IMR-90 (cell line): ENCODE measurements around the gene RAET1G. TPM values are rescaled to one million over a fixed set of nuclear protein-coding genes. Genes with fewer than 3 reads are reported as not detected.
"Not testable (repeated sequence)": the region's sequence is repeated elsewhere in the genome, so short reads cannot be mapped to it uniquely, and the experiment has no call there.

Experiments used
- ATAC-seq: fragments of 200-7000 bp; cut with Tn5 transposase; 2 replicates; pipeline ENCODE4 v1.9.1; 2020; ENCODE audit warnings: low read depth, mild to moderate bottlenecking, moderate library complexity
- BruUV-seq: library from RNA; stranded (reverse); fragments of 400-500 nt; replicated peaks from 2 replicates; lab custom pipeline; 2021; lab: Mats Ljungman, UMichigan
- CTCF ChIA-PET: fragments of 300-600 bp; formaldehyde crosslinking; extraction: SDS; loops from one replicate; lab custom pipeline; 2021; ENCODE audit warnings: antibody characterized with exemption; lab: Yijun Ruan, JAX
- POLR2A ChIA-PET: fragments of 300-600 bp; sonication (Branson Sonifier 250); formaldehyde crosslinking; loops from one replicate; lab custom pipeline; 2022; ENCODE audit warnings: antibody characterized with exemption; ENCODE audit not compliant: unreplicated experiment; lab: Charles Lee
- DNase-seq: peaks from one replicate; pipeline ENCODE4 v3.0.0; 2013
- H2AFZ ChIP-seq: replicated peaks from 2 replicates; pipeline ENCODE3; 2013; ENCODE audit warnings: low read length, mild to moderate bottlenecking; ENCODE audit not compliant: poor library complexity
- H2AK5ac ChIP-seq: 2 replicates; pipeline ENCODE4 v1.6.1; 2013; ENCODE audit warnings: low read depth, low read length, inconsistent platforms
- H2AK9ac ChIP-seq: replicated peaks from 2 replicates; pipeline ENCODE3; 2013; ENCODE audit warnings: mild to moderate bottlenecking, low read depth, low read length, moderate library complexity; ENCODE audit not compliant: poor library complexity
- H2BK120ac ChIP-seq: 2 replicates; pipeline ENCODE4 v1.6.1; 2013; ENCODE audit warnings: low read depth, low read length, inconsistent platforms
- H2BK15ac ChIP-seq: 3 replicates; pipeline ENCODE4 v1.6.1; 2013; ENCODE audit warnings: low read depth, low read length, inconsistent platforms
- H2BK20ac ChIP-seq: 2 replicates; pipeline ENCODE4 v1.6.1; 2013; ENCODE audit warnings: low read depth, mild to moderate bottlenecking, inconsistent platforms, low read length, moderate library complexity
- H2BK5ac ChIP-seq: 2 replicates; pipeline ENCODE4 v1.6.1; 2013; ENCODE audit warnings: mild to moderate bottlenecking, low read depth, low read length, inconsistent platforms; ENCODE audit not compliant: poor library complexity, severe bottlenecking
- H3K14ac ChIP-seq: replicated peaks from 2 replicates; pipeline ENCODE4 v1.6.1; 2013; ENCODE audit warnings: low read depth, low read length, inconsistent platforms
- H3K18ac ChIP-seq: 2 replicates; pipeline ENCODE4 v1.6.1; 2013; ENCODE audit warnings: low read depth, low read length, control low read depth
- H3K23ac ChIP-seq: 2 replicates; pipeline ENCODE4 v1.6.1; 2013; ENCODE audit warnings: low read depth, low read length, inconsistent platforms
- H3K27ac ChIP-seq: 2 replicates; pipeline ENCODE4 v1.5.1; 2013; ENCODE audit warnings: mild to moderate bottlenecking, control low read depth, low read length; ENCODE audit not compliant: insufficient read depth
- H3K27me3 ChIP-seq: 2 replicates; pipeline ENCODE4 v1.6.1; 2013; ENCODE audit warnings: low read length; ENCODE audit not compliant: control insufficient read depth, insufficient read depth
- H3K36me3 ChIP-seq: 2 replicates; pipeline ENCODE4 v1.6.1; 2013; ENCODE audit warnings: low read length, mixed read lengths; ENCODE audit not compliant: control insufficient read depth, insufficient read depth
- H3K4ac ChIP-seq: 2 replicates; pipeline ENCODE4 v1.6.1; 2013; ENCODE audit warnings: low read depth, low read length, inconsistent platforms
- H3K4me1 ChIP-seq: 2 replicates; pipeline ENCODE4 v1.6.1; 2013; ENCODE audit warnings: low read length, mixed read lengths; ENCODE audit not compliant: control insufficient read depth, insufficient read depth
- H3K4me2 ChIP-seq: 2 replicates; pipeline ENCODE4 v1.6.1; 2013; ENCODE audit warnings: low read depth, mild to moderate bottlenecking, control low read depth, low read length, moderate library complexity
- H3K4me3 ChIP-seq: 2 replicates; pipeline ENCODE4 v1.5.1; 2013; ENCODE audit warnings: low read depth, mild to moderate bottlenecking, control low read depth, low read length, moderate library complexity; ENCODE audit not compliant: insufficient read depth
- H3K56ac ChIP-seq: 2 replicates; pipeline ENCODE4 v1.6.1; 2013; ENCODE audit warnings: low read length, inconsistent platforms; ENCODE audit not compliant: insufficient read depth; ENCODE audit errors: extremely low read depth
- H3K79me1 ChIP-seq, 2 experiments: 2 replicates each; pipeline ENCODE4 v1.6.1; 2013; ENCODE audit warnings: low read length in 2 of 2, inconsistent platforms in 1 of 2, low read depth in 1 of 2
- H3K9ac ChIP-seq: 2 replicates; pipeline ENCODE4 v1.6.1; 2013; ENCODE audit warnings: low read depth, low read length, control low read depth
- H3K9me1 ChIP-seq: 2 replicates; pipeline ENCODE4 v1.6.1; 2013; ENCODE audit warnings: low read length, inconsistent platforms; ENCODE audit not compliant: insufficient read depth
- H3K9me3 ChIP-seq: 2 replicates; pipeline ENCODE4 v1.6.1; 2013; ENCODE audit warnings: low read length; ENCODE audit not compliant: control insufficient read depth, insufficient read depth
- H4K20me1 ChIP-seq: 2 replicates; pipeline ENCODE4 v1.6.1; 2013; ENCODE audit warnings: low read length, inconsistent platforms; ENCODE audit not compliant: insufficient read depth
- H4K5ac ChIP-seq: 2 replicates; pipeline ENCODE4 v1.6.1; 2013; ENCODE audit warnings: mild to moderate bottlenecking, low read depth, low read length, control low read depth
- H4K8ac ChIP-seq, 2 experiments: 2 replicates each; pipeline ENCODE4 v1.6.1; 2013; ENCODE audit warnings: low read depth in 2 of 2, low read length in 2 of 2, control low read depth in 1 of 2, inconsistent platforms in 1 of 2
- H4K91ac ChIP-seq: 2 replicates; pipeline ENCODE4 v1.6.1; 2013; ENCODE audit warnings: low read depth, low read length, inconsistent platforms; ENCODE audit not compliant: insufficient read depth
- WGBS, 2 experiments: methylation state at CpG; one replicate each; pipeline versions ENCODE4 v1.1.5 to v1.1.7; 2013; ENCODE audit warnings: missing lambda C conversion rate in 2 of 2; ENCODE audit not compliant: insufficient read length in 1 of 2; ENCODE audit errors: extremely low coverage in 2 of 2; 5-methylcytosine and 5-hydroxymethylcytosine counted together
- dilution Hi-C: fragments of 300-500 bp; cut with HindIII; formaldehyde crosslinking; loops from one replicate; pipeline ENCODE4 v1.14.3; 2018; ENCODE audit warnings: low sequenced_read_pairs; ENCODE audit not compliant: unreplicated experiment
- in situ Hi-C: fragments of 300-500 bp; cut with MboI; formaldehyde crosslinking; loops from 3 replicates; pipeline ENCODE4 v1.14.3; 2019; ENCODE audit warnings: low sequenced_read_pairs, inconsistent platforms, mixed read lengths
- intact Hi-C: fragments of 100-400 bp; cut with micrococcal nuclease; formaldehyde crosslinking; loops from 2 replicates; pipeline ENCODE4 v1.10.0; 2022
- polyA plus RNA-seq, 3 experiments: library from polyadenylated mRNA; depleted of rRNA; stranded (reverse); fragments of >200 nt; gene quantifications; 2 replicates each; pipeline ENCODE4 v1.2.3, GENCODE V29; 2012; ENCODE audit warnings: low replicate concordance in 1 of 3
- total RNA-seq: library from RNA; depleted of rRNA; stranded (reverse); fragments of >200 nt; gene quantifications from 2 replicates; pipeline ENCODE4 v1.2.3, GENCODE V29; 2012

RAET1G gene
- total and polyA plus RNA-seq, 2 of the 4 experiments (the other 2 are of a cell fraction): 1.3 to 4.2 TPM

DNA sequence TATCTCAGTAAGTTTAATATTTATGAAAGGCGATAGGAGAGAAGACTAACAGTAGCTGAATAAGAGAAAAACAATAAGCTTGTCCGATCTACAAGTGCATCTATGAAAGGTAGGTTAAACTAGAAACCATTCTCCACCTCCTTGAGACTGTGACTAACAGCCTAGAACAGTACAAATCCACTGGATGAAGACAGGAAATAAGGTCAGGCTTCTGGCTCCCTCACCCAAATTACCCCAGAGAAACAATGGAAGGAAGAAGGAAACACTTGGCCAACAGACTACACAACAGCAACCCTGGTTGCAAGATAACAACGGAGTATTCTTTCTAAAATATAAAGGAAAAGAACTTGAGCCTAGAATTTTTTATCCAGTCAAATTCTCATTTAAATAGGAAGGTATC is 35.2 kb upstream of the RAET1G start:
- H3K23ac ChIP-seq, H2BK20ac ChIP-seq, H3K27ac ChIP-seq, H3K9ac ChIP-seq, H2BK5ac ChIP-seq, H3K79me1 ChIP-seq, H3K36me3 ChIP-seq, H3K9me3 ChIP-seq, CTCF ChIA-PET, H3K4me1 ChIP-seq, H2BK15ac ChIP-seq, H2AK9ac ChIP-seq, ATAC-seq, POLR2A ChIA-PET, H2AK5ac ChIP-seq, intact Hi-C loops, H3K4me3 ChIP-seq, H4K5ac ChIP-seq, DNase-seq, H3K56ac ChIP-seq, H2AFZ ChIP-seq, in situ Hi-C loops, H2BK120ac ChIP-seq, H3K14ac ChIP-seq, H4K8ac ChIP-seq, dilution Hi-C loops, H3K4ac ChIP-seq, H4K20me1 ChIP-seq, H4K91ac ChIP-seq, BruUV-seq, H3K18ac ChIP-seq, H3K4me2 ChIP-seq, H3K9me1 ChIP-seq: not testable (repeated sequence)
- peaks cover 43% of the 10 kb centered on the region for H3K27me3 ChIP-seq
- WGBS, 2 experiments: no CpG with 5 or more reads among the region's 3 CpGs

DNA sequence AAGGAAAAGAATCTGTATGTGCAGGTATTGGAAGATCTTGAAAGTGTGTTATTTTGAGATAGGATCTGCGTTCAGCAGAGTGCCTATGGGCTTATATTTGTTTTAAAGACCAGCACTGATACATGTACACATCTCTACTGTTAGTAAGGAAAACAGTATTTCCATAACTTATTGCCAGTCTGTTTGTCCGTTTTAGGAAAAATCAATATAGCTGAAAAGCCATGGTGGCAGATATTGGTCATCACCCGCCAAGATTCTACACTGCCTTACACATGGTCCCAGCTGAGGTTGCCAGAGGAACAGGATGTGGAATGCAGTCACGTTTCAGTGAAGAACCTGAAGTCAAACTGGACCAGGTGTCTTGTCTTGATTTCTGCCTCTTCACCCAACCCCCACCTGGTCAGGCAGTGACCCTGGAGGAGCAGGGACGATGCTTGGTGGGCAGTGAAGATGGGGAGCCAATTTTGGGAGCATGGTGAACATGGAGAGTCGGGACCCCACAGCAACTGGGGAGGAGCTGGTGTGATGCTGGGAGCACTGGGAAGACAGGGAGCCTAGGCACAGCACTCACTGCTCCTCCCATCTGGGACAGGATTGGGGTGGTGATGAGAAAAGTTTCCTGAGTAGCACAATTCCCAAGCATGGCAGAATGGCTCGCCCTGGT is 32.9 kb upstream of the RAET1G start:
- H4K91ac ChIP-seq, CTCF ChIA-PET, H2BK120ac ChIP-seq, H2BK5ac ChIP-seq, H3K4me3 ChIP-seq, H4K8ac ChIP-seq, POLR2A ChIA-PET, H3K9me1 ChIP-seq, H2AFZ ChIP-seq, H3K27ac ChIP-seq, in situ Hi-C loops, H3K4ac ChIP-seq, dilution Hi-C loops, H2BK15ac ChIP-seq, H3K79me1 ChIP-seq, BruUV-seq, H2AK9ac ChIP-seq, H3K9ac ChIP-seq, H2BK20ac ChIP-seq, intact Hi-C loops, H3K23ac ChIP-seq, H2AK5ac ChIP-seq, H3K36me3 ChIP-seq, H4K5ac ChIP-seq, H3K14ac ChIP-seq, H4K20me1 ChIP-seq, H3K18ac ChIP-seq, H3K4me1 ChIP-seq, ATAC-seq, H3K9me3 ChIP-seq, H3K56ac ChIP-seq, H3K4me2 ChIP-seq, DNase-seq: not testable (repeated sequence)
- no CpG with 5 or more reads among the region's 7 CpGs for WGBS, 2 experiments
- H3K27me3 ChIP-seq: peaks cover 61% of the 10 kb centered on the region
